Sigmoid colon (tissue), 7 donors: ENCODE data around the gene CHI3L1. TPM values are rescaled to one million over a fixed set of nuclear protein-coding genes. Genes with fewer than 3 reads are reported as not detected.

Experiments used
- DNase-seq: peaks from one replicate; pipeline ENCODE4 v3.0.0-alpha.2; 2019
- H3K27ac ChIP-seq, 4 donors: fragments of 200-600 bp; sonication (generic); one replicate each; pipeline ENCODE4 v1.5.1; 2016 to 2019; ENCODE audit warnings: mild to moderate bottlenecking in 1 of 4
- H3K27me3 ChIP-seq, 3 donors: fragments of 200-600 bp; sonication (generic); one replicate each; pipeline ENCODE4 v1.5.1; 2019; ENCODE audit warnings: mild to moderate bottlenecking in 1 of 3
- H3K36me3 ChIP-seq, 4 donors: fragments of 200-600 bp; sonication (generic); one replicate each; pipeline ENCODE4 v1.5.1; 2016 to 2019
- H3K4me1 ChIP-seq, 4 donors: fragments of 200-600 bp; sonication (generic); one replicate each; pipeline ENCODE4 v1.5.1; 2017 to 2019
- H3K4me3 ChIP-seq, 4 donors: fragments of 200-600 bp; sonication (generic); one replicate each; pipeline ENCODE4 v1.5.1; 2017 to 2019; ENCODE audit warnings: mild to moderate bottlenecking in 2 of 4, moderate library complexity in 1 of 4
- H3K9me3 ChIP-seq, 4 donors: fragments of 200-600 bp in 3 of 4; sonication (generic) in 3 of 4; one replicate each; pipeline versions ENCODE4 v1.5.1 to v1.6.1; 2013 to 2019
- CTCF ChIP-seq, 4 experiments: fragments of 450-650 bp in 3 of 4; fragments of 200-600 bp in 1 of 4; IDR thresholded peaks; one replicate each; pipeline ENCODE4 v1.5.1; 2016 to 2019; ENCODE audit warnings: antibody characterized with exemption in 4 of 4, mild to moderate bottlenecking in 3 of 4, moderate library complexity in 2 of 4
- EP300 ChIP-seq, 4 donors: sonication (generic); formaldehyde crosslinking; IDR thresholded peaks; one replicate each; pipeline ENCODE4 v1.6.1; 2017; ENCODE audit warnings: antibody characterized with exemption in 4 of 4
- POLR2A ChIP-seq, 2 donors: fragments of 450-650 bp; IDR thresholded peaks; one replicate each; pipeline ENCODE4 v1.6.1; 2016; ENCODE audit warnings: antibody characterized with exemption in 2 of 2, mild to moderate bottlenecking in 2 of 2, moderate library complexity in 2 of 2
- POLR2AphosphoS5 ChIP-seq, 4 donors: sonication (generic); formaldehyde crosslinking; IDR thresholded peaks; one replicate each; pipeline ENCODE4 v1.6.1; 2017; ENCODE audit warnings: antibody characterized with exemption in 4 of 4
- WGBS, 2 donors: extraction: QIAGEN DNeasy Blood & Tissue Kit; methylation state at CpG; one replicate each; pipeline ENCODE4 v1.1.7; 2013; 5-methylcytosine and 5-hydroxymethylcytosine counted together
- intact Hi-C: fragments of 100-400 bp; cut with DNase I; formaldehyde crosslinking; loops from one replicate; pipeline ENCODE4 v1.15.1; 2023
- polyA plus RNA-seq, 3 donors: library from polyadenylated mRNA; stranded (reverse); fragments of 200-250 nt; gene quantifications; one replicate each; pipeline ENCODE4 v1.2.3, GENCODE V29; 2013
- total RNA-seq, 4 donors: library from RNA; depleted of rRNA; stranded (reverse); fragments of >200 nt; gene quantifications; one replicate each; pipeline ENCODE4 v1.1.0, GENCODE V29; 2016
- donor health status: healthy with polysubstance abuse.
- donor health status: Bipolar disorder and iron deficiency.
- donor health status: healthy.

Gene CHI3L1
- total and polyA plus RNA-seq, 7 donors = 1.2 to 28.8 (median 3.7) TPM; not detected in 1

- Histone ChIP-seq H3K4me3 (no peak overlapping the region), H3K36me3 (no peaks in the 10 kb centered on the region), H3K9me3 (no peaks in the 10 kb centered on the region), H3K4me1 (no peaks in the 10 kb centered on the region), H3K27me3 (no peaks in the 10 kb centered on the region), H3K27ac (no peak overlapping the region)
- DNase-seq = no peak
- 94 to 98% methylated on average over 2 of the region's 2 CpGs for WGBS, 2 donors
- intact Hi-C loops = no loop called here
- no peak for TF ChIP-seq CTCF (IDR thresholded peaks at IDR 0.05)
- no peak for TF ChIP-seq POLR2AphosphoS5 (IDR thresholded peaks at IDR 0.05)
- TF ChIP-seq EP300 (IDR thresholded peaks at IDR 0.05) = no peak
- no peak for TF ChIP-seq POLR2A (IDR thresholded peaks at IDR 0.05)
Observed at GRCh38 chr1:203146042-203146369, 40.5 kb downstream of the CHI3L1 start.

- no peak for DNase-seq
- H3K9me3 ChIP-seq = no peaks in the 10 kb centered on the region
- H3K27me3 ChIP-seq = no peaks in the 10 kb centered on the region
- no peaks in the 10 kb centered on the region for H3K36me3 ChIP-seq
- no peak overlapping the region for H3K4me3 ChIP-seq
- no peak overlapping the region for H3K27ac ChIP-seq
- TF ChIP-seq POLR2AphosphoS5 (IDR thresholded peaks at IDR 0.05) (no peak), EP300 (IDR thresholded peaks at IDR 0.05) (no peak), POLR2A (IDR thresholded peaks at IDR 0.05) (no peak), CTCF (IDR thresholded peaks at IDR 0.05) (no peak)
- H3K4me1 ChIP-seq = no peaks in the 10 kb centered on the region
- WGBS, 2 donors = 89 to 91% methylated on average over 13 of the region's 13 CpGs
- intact Hi-C loops = no loop called here
Observed at GRCh38 chr1:203145321-203146041, 41.0 kb downstream of the CHI3L1 start.

- intact Hi-C loops = no loop called here
- no peak for TF ChIP-seq POLR2AphosphoS5 (IDR thresholded peaks at IDR 0.05)
- TF ChIP-seq CTCF (IDR thresholded peaks at IDR 0.05) = no peak
- TF ChIP-seq POLR2A (IDR thresholded peaks at IDR 0.05) = no peak
- TF ChIP-seq EP300 (IDR thresholded peaks at IDR 0.05) = no peak
Observed at GRCh38 chr1:203144661-203145060, 41.8 kb downstream of the CHI3L1 start.

GRCh38 chr1:203143641-203144040 lies 42.9 kb downstream of the CHI3L1 start:
- H3K9me3 ChIP-seq = no peaks in the 10 kb centered on the region
- no peaks in the 10 kb centered on the region for H3K36me3 ChIP-seq
- intact Hi-C loops = no loop called here
- no peak for TF ChIP-seq EP300 (IDR thresholded peaks at IDR 0.05)
- TF ChIP-seq POLR2AphosphoS5 (IDR thresholded peaks at IDR 0.05) = no peak
- no peak for TF ChIP-seq POLR2A (IDR thresholded peaks at IDR 0.05)
- TF ChIP-seq CTCF (IDR thresholded peaks at IDR 0.05) = no peak
- 53 to 75% methylated on average over 11 of the region's 11 CpGs for WGBS, 2 donors
- no peaks in the 10 kb centered on the region for H3K4me1 ChIP-seq
- no peak for DNase-seq
- no peaks in the 10 kb centered on the region for H3K27me3 ChIP-seq
- no peak overlapping the region for H3K4me3 ChIP-seq
- H3K27ac ChIP-seq = no peak overlapping the region

More at GRCh38 chr1:203144661-203145060, 41.8 kb downstream of the CHI3L1 start:
- 29 to 61% methylated on average over 6 of the region's 6 CpGs for WGBS, 2 donors
- no peak overlapping the region for H3K27ac ChIP-seq
- no peak overlapping the region for H3K4me3 ChIP-seq
- no peak for DNase-seq
- H3K4me1 ChIP-seq = no peaks in the 10 kb centered on the region
- H3K9me3 ChIP-seq = no peaks in the 10 kb centered on the region
- H3K36me3 ChIP-seq = no peaks in the 10 kb centered on the region
- no peaks in the 10 kb centered on the region for H3K27me3 ChIP-seq
